HG02981 (cell line): ENCODE data around the gene FBXW12.
"Not testable (repeated sequence)": the region's sequence is repeated elsewhere in the genome, so short reads cannot be mapped to it uniquely, and the experiment has no call there.

Experiments used
- ATAC-seq: cut with Tn5 transposase; IDR thresholded peaks from one replicate; pipeline ENCODE4 v1.9.1; 2021; ENCODE audit warnings: mild to moderate bottlenecking, moderate library complexity; ENCODE audit not compliant: unreplicated experiment

FBXW12 gene

DNA sequence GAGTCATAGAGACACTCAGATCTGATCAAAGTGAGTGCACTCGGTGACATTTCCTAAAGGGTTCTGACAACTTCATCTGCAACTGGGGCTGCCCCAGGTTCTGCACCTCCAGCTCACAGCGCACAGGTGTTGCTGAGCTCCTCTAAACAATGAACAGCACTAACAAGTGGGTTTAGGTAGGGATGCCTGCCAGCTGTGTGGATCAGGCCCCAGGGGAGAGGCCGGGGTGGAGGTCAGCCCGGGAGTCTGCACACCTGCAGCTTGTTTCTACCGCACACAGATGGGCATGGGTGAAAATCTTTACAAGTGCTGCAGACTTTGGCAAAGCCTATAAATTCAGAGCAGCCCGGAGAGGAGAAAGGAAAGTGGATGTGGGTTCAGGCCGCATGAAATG lies 355 bp downstream of the FBXW12 start:
- no peak for ATAC-seq

DNA sequence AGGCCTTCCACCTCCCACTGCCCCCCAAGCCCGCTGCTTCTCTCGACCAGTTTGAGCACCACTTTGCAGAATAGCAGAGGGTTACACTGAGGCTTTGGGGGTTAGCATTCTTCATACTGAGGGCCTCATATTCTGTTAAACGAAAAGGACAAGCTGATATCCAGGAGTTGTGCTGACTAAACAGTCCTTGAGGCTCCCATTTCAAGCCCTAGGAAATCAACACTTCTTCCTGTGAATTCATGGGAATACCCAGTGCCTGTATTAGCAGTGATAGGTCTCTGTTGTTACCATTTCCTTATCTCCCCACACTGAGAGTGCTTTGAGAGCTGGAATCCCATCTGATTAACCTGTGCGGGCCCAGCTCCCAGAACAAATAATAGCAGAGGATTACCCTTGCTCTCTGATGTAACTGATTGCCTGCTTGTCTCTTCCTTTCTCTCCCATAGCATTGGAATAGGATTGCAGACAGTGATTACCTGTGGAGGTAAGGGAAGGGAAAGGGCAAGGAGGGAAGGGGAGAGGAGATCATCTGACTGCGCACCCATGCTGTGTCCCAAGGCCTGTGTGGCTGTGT lies 930 bp downstream of the FBXW12 start:
- no peak for ATAC-seq

DNA sequence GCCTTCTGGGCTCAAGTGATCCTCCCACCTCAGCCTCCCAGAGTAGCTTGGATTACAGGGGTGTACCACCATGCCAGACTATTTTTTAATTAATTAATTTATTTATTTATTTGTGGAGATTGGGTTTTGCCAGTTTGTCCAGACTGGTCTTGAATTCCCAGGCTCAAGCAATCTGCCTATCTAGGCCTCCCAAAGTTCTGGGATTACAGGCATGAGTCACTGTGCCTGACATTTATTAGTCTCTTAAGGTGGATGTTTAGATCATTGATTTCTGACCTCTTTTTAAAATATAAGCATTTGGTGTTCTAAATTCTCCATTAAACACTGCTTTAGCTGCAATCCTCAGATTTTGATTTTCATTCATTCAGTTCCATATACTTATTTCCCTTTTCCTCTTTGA lies 15.6 kb downstream of the FBXW12 start:
- ATAC-seq: no peak

DNA sequence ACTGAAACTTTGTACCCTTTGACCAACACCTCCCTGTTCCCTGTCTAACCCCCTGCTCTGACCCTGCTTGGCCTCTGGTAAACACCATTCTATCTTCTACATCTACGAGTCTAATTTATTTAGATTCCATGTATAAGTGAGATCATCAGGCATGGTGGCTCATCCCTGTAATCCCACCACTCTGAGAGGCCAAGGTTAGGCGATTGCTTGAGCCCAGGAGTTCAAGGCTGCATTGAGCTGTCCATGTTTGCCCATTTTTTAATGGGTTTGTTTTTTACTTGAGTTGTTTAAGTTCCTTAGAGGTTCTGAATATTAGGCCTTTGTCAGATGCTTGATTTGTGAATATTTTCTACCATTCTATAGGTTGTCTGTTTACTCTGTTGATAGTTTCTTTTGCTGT lies 16.9 kb downstream of the FBXW12 start:
- no peak for ATAC-seq

DNA sequence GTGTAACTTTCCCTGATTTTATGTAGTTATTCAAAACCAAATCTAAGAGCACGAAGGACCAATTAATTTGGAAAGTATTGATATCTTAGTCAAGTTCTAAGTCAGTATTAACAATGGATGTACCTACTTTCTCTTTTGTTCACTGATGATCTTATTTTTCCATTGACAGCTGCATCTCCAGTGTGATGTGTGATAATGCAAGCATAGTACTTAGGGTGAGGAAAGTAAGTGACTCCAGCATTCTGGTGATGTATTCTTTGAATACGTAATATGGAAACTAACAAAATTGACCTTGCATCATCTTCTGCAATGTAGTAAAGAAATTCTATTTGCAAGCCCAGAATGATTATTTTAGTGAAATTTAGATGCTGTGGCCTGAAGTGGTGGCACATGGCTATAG lies 22.4 kb downstream of the FBXW12 start:
- no peak for ATAC-seq

DNA sequence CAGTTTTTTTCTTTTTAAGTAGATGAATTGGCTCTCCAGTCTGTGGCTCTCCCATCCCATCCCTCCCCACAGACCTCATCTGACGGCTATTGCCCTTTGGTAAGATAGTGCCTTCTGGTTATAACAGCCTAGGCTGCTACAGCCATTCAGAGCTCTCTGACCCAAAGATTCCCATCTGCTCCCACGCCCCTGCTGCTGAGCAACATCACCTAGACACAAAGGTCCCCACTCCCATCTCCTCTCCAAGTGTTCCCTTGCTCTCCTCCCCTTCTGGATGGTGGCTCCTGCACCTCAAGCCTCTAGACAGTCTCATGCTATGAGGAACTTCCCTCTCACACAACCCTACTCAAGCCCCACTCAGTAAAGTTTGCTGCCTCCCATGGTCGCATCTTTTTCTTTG lies 23.7 kb downstream of the FBXW12 start:
- ATAC-seq: no peak

DNA sequence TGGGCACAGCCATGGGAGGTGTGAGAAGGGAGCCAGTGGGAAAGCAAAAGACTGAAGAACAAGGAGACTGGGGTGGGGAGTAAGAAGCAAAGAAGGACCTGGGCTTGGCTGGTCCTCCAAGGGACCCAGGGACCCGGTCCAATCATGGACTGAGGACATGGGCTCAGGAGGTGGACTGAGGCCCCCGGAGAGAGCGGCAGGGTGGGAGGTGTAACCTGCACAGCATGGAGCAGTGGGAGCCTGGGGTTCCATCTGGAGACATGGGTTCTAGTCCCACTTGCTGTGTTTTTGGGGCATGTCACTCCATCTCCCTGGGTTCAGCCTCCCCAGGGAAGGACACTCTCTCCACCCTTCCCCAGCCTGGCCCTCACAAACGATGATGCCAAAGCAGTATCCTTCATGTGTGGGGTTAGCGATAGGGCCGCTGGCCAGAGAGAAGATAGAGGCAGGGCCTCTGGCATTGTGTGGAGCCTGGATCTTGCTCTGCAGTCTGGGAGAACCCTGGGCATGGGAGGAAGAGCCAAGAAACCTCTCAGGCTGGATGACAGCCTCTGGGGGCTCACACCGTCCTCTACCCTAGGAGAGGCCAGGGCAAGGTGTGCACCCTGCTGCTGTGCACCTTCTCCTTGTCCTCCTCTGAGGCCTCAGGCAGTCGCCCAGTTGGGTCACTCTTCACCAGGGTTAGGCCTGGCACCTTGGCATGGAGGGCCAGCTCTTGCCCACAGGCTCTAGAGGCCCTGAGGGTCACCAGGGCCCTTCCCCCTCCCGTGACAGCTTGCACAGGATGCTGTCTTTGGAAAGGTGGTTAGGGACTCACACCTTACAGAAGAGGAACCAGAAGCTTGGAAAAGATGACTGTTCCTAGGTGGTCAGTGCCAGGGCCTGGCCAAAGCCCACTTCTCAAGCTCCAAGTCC lies 26.0 kb downstream of the FBXW12 start:
- no peak for ATAC-seq

DNA sequence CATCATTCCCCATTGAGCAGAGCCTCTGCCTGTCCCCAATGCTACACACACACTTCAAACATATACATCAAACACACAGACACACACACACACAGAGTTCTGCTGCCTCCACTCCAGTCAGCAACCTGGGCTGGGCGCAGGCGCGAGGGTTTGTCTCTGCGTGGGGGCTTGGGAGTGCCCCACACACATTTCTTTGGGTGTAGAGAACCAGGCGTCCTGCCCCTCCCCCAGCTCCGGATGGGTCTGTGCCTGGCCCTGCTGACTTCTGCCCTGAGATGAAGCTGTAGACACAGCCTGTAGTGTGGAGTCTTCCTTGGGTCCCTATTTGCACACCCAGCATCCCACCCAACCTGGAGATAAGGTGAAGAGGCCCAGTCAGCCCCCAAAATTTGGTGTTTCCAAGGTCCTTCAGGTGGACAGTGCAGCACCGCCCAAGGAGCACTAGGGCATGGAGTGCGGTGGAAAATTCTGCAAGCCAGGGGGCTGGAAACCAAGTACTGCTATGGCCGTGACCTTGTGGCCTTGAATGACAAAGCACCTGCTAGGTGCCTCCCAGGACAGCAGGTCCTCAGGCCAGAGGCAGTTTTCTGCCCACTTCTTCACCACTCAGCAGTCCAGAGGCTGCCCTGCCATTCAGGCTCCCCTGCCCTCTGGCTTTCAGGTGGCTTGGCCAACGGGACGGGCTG lies 26.8 kb downstream of the FBXW12 start:
- no peak for ATAC-seq

DNA sequence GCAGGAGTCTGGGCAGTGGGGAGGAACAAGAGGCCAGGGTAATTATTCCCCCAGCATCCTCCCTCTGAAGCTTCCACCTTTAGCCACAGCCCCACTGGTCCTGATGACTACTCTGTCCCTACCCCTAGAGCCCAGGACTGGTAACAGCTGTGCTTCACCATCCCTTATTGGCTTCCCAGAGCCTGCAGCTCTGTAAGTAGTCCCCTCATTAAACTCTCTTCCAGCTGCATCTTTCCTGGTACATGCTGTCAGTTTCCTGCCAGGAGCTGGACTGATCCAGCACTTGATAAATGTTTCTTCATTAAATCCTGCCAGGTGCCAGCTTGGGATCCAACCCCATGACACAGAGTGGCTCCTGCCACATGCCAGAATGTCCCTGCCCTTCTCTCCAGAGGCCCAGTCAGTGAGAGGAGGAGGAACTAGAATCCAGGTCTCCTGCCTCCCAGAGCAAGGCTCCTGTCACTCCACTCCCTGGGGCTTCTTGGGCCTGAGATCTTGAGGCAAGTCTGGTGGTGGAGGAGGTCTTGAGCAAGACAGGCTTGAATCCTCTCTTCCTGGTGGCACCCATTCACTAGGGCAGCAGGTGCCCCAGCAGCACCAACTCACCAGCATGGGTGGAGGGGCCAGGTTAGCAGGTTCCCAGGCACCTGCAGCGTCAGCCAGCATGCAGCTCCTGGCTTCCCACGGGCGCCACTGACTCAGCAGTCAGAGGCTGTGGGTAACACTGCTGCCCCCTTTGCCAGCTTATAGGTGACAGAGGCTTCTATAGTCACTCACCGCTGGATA lies 27.6 kb downstream of the FBXW12 start:
- no peak for ATAC-seq

DNA sequence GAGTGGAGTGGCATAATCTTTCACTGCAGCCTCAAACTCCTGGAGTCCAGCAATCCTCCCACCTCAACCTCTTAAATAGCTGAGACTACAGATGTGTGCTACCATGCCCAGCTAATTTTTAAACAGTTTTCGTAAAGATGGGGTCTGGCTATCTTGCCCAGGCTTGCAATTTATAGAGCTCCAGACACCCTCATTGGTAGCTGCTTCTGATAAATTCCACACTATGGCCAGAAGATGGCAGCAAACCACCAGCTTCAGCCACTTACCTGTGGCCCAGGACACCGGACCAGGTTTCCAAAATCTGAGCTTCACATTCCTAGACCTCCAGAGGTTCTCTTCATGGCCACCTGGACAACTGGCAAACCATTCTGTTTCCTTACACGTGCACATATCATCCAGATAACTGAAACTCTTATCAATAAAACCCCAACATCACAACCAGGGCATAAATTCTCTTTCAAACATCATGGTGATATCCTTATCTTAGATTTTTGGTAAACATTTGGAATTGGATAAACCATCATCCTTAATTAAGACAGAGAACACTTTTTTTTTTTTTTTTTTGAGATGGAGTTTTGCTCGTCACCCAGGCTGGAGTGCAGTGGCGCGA lies 28.9 kb downstream of the FBXW12 start:
- no peak for ATAC-seq

DNA sequence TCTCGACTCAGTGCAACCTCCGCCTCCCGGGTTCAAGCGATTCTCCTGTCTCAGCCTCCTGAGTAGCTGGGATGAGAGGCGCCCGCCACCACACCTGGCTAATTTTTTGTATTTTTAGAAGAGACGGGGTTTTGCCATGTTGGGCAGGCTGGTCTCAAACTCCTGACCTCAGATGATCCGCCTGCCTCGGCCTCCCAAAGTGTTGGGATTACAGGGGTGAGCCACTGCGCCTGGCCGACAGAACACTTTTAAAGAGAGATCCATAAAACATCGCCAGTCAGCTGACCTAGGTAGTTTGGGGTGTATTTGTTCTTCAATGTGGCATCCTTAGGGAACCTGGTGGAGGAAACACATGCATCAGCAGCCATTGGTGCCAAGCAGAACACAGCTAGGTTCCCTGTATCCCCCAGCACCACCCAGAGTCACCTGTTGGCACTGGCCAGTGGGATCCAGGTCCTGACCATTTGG lies 29.4 kb downstream of the FBXW12 start:
- not testable (repeated sequence) for ATAC-seq

DNA sequence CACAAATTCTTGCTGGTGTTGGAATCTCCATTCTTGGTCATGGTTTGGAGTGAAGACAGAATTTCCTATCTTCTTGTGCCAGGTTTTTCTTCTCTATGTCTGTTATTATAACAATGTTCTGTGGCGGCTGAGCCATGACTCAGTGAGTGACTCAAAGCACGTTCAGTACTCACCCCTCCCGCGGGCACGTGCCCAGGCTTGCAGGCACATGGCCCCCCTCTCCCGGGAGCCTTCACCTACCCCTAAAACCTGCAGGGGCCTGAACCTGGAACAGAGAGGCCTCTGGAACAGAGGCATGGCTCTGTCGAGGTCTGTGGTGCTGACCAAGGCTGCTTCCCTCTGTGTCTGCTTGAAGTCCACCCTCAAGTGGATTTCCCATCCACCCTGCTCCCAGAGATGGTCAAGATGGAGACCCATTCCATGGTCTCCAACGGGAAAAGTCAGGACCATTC lies 30.3 kb downstream of the FBXW12 start:
- no peak for ATAC-seq

DNA sequence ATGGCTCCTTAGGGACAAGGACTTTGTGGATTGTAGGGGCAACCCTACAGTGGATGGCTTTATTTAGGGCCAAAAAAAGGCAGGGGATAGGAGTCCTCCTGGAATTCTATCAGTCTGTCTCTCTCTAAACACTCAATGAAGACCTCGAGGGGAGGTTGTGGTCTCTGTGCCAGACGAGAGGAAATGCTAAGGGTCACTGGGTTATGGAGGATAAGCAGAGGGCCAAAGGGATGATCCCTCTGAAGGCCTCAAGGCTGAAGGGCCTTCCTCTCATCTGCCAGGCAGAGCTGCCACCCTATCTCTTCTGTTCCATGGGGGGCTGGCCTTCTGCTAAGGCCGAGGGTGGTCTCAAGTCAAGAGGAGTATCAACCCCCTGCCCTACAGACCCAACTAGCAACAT lies 30.9 kb downstream of the FBXW12 start:
- ATAC-seq: no peak

DNA sequence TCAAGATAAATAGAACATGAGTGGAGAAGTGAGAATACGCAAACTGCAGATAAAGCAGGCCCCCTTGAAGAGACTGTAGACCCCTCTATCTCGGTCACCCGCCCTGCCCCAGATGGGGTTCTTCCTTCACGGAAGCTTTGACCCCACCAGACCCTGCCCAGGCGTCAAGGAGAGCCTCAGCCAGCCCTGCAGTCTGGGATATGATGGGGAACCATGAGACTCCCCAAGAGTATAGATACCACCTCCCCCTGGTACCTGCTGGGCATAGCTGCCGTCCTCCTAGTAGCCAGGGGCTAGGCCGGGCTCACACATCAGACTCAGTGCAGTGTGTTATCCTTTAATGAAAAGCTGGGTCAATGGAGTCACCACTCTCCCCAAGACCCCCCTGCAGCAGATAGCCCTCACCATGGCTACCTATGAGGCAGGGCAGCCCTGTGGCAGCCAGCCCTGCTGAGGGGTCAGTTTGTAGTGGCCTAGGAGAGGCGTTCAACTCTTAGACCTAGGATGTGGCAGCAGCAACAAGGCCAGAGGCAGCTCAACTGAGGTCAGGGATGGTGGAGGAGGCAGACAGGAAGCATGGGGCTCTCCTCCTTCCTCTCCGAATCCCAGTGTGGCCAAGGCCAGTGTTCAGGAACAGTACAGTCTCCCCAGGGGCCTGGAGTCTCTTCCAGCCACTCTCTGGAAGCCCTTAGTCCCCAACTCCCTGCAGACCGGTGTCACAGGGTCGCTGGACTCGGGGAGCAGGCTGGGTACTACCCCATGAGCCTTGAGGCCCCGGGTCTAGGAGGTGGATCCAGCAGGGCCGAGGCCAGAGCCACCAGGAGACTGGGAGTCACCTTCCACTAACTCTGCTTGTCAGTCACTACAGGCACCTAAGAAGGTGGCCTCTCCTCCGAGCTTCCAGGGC lies 31.8 kb downstream of the FBXW12 start:
- ATAC-seq: no peak

DNA sequence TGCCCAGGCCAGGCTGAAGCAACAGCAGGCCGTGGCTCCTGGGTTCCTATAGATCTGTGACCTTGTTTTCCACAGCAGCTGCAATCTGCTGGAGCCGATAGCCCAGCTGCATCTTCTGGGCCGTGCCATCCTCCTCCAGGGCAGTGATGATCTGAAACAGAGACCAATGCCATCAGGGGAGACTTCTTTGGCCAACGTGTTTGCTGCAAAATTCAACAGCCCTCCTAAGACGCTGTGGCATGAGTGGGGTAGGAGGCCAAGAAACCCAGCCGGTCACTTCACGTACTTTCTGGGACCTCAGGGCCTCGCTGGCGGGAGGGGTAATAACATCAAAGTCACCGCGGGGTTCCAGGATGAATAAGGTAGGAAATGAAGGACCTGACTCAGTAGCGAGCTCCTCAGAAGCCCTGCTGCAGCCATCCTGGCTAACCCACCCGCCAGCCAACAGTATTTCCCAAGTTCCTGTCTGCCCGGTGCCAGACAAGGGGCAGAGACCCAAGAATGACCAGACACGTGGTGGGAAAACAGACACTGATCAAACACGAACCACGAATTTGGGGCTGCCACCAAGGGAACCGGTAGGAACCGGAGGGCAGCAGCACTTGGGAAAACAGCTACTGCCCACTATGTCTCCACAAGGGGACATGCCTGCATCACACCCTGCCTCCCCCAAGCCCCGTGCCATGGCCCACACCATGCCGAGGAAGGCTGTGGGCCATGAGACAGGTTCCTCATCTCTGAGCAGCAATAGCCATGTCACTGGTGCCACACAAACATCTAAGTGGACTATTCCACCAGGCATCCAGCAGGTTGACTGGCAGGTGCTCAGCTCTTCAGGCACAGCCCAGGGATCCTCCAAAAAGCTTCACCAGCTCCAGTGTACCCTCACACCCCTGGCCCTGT lies 32.7 kb downstream of the FBXW12 start:
- no peak for ATAC-seq

DNA sequence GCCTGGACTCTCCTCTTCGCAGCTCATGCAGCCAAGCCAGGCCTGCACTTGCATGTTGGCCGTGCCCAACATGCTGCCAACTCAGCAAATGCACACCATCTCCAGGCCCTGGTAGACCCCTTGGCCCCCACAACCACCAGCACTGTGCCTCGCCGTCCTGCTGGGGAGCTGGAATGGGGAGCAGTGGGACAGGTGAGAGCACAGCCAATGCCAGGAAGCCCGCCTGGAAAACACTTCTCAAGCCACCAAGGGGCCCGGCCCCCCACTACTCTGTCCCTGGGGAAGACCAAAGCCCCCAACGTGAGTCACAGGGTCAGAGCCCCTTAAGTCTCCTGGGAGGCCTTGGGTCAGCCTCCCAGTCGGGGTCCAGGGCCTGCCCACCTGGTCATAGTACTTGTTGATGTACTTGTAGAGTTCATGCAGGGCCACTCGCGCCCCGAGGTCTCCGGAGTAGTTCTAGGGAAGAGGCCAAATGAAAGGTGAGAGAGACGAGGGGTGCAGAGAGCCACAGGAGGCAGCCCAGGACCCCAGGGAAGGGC lies 33.4 kb downstream of the FBXW12 start:
- ATAC-seq: no peak

DNA sequence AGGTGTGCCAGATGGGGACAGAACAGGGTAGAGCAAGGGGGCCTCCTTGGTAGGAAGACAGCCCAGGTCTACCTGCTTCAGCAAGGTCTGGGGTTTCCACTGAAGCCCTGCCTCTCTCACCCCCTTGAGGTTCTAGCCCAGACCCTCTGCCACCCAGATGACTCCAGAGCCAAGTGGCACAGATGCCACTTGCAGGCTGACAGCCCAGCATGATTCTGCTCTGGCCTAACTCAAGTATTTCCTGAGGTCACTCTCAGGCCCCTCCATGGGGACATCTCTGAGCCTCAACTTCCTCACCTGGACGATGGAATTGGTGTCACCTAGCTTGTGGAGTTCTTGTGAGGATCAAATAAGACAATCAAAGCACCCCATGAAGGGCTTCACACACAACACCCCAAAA lies 34.0 kb downstream of the FBXW12 start:
- ATAC-seq: no peak
